ENCODE results near the gene PAK1IP1.
A peak's percentile ranks its signal among the peaks of the same experiment; 100 is the strongest.

Gene PAK1IP1

DNA sequence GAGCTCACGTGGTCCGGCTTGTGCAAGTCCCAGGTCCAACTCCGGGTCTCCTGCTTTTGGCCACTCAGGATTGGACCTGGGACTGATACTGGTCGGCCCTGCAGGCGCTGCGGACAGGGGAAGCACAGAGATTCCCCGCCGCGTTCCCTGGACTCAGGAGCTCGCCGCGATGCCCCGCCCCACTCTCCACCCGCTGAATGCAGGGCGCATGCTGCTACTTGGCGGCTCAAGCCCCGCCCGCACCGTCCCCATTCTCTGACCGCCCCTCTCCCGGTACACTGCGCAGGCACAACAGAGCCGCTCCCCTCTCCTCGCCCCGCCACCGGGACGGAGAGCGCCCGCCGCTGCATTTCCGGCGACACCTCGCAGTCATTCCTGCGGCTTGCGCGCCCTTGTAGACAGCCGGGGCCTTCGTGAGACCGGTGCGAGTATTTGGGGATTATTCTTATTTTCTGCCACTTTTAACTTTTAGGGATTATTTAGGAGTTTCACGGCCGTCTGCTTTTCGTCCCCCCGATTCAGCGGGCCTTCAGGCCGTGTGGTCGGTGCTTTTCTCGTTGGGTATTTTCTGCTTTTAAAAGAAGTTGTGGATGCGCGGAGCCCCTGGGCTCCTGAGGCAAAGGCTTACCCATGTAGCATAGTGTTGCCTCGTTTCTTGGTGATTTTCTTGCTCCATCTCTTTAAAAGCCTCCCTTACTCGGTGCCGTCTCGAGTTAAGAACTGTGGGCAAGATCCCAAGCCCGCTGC is 28.2 kb downstream of the PAK1IP1 start, which contains the start of gene TMEM14C (continued):
- TF ChIP-seq, protein P1, sequence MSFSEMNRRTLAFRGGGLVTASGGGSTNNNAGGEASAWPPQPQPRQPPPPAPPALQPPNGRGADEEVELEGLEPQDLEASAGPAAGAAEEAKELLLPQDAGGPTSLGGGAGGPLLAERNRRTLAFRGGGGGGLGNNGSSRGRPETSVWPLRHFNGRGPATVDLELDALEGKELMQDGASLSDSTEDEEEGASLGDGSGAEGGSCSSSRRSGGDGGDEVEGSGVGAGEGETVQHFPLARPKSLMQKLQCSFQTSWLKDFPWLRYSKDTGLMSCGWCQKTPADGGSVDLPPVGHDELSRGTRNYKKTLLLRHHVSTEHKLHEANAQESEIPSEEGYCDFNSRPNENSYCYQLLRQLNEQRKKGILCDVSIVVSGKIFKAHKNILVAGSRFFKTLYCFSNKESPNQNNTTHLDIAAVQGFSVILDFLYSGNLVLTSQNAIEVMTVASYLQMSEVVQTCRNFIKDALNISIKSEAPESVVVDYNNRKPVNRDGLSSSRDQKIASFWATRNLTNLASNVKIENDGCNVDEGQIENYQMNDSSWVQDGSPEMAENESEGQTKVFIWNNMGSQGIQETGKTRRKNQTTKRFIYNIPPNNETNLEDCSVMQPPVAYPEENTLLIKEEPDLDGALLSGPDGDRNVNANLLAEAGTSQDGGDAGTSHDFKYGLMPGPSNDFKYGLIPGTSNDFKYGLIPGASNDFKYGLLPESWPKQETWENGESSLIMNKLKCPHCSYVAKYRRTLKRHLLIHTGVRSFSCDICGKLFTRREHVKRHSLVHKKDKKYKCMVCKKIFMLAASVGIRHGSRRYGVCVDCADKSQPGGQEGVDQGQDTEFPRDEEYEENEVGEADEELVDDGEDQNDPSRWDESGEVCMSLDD (tag by site-specific recombination; IDR thresholded peaks at IDR 0.05): 0 out of 2 replicates have a peak, but pooled peaks have one; percentile 55
- TF ChIP-seq GLI4 (tag by site-specific recombination; IDR thresholded peaks at IDR 0.05) (no peak), ZNF433 (tag by site-specific recombination; IDR thresholded peaks at IDR 0.05; ENCODE audit: low read depth) (no peak), ZNF596 (tag by site-specific recombination; IDR thresholded peaks at IDR 0.05) (no peak), ZNF529 (tag by site-specific recombination; IDR thresholded peaks at IDR 0.05; ENCODE audit: insufficient replicate concordance) (no peak), ZNF629 (tag by site-specific recombination; IDR thresholded peaks at IDR 0.05) (peak; percentile 39; the same call in 1 of the 2 replicates), ZNF548 (tag by site-specific recombination; IDR thresholded peaks at IDR 0.05) (no peak), ZNF549 (tag by site-specific recombination; IDR thresholded peaks at IDR 0.05) (no peak), SP3 (tag by site-specific recombination; IDR thresholded peaks at IDR 0.05) (peak; percentile 90), RBAK (tag by site-specific recombination; IDR thresholded peaks at IDR 0.05) (no peak), YY2 (tag by site-specific recombination; IDR thresholded peaks at IDR 0.05) (no peak), ZNF24 (tag by site-specific recombination; IDR thresholded peaks at IDR 0.05) (0 out of 2 replicates have a peak, but pooled peaks have one; percentile 22), ZEB2 (tag by site-specific recombination; IDR thresholded peaks at IDR 0.05) (peak; percentile 73), ZNF214 (tag by site-specific recombination; IDR thresholded peaks at IDR 0.05; ENCODE audit: borderline replicate concordance) (no peak), ZFP69B (tag by site-specific recombination; IDR thresholded peaks at IDR 0.05) (no peak), KLF9 (tag by site-specific recombination; IDR thresholded peaks at IDR 0.05; ENCODE audit: low read depth) (peak; percentile 81), YY1 (tag by site-specific recombination; IDR thresholded peaks at IDR 0.05) (0 out of 2 replicates have a peak, but pooled peaks have one; percentile 6), ZBTB20 (tag by site-specific recombination; IDR thresholded peaks at IDR 0.05) (peak; percentile 94), ZNF664 (tag by site-specific recombination; IDR thresholded peaks at IDR 0.05) (no peak), KLF16 (tag by site-specific recombination; IDR thresholded peaks at IDR 0.05) (no peak), ZNF610 (tag by site-specific recombination; IDR thresholded peaks at IDR 0.05; ENCODE audit: borderline replicate concordance) (peak; percentile 93), ZNF501 (tag by site-specific recombination; IDR thresholded peaks at IDR 0.05) (peak; percentile 73), ZNF600 (tag by site-specific recombination; IDR thresholded peaks at IDR 0.05) (no peak; the same call in 1 of the 2 replicates), KLF8 (tag by site-specific recombination; IDR thresholded peaks at IDR 0.05) (peak; percentile 83; the same call in 1 of the 2 replicates), MZF1 (tag by site-specific recombination; IDR thresholded peaks at IDR 0.05; ENCODE audit: borderline replicate concordance) (no peak), ZNF211 (tag by site-specific recombination; IDR thresholded peaks at IDR 0.05; ENCODE audit: low read depth) (no peak), ZNF654 (tag by site-specific recombination; IDR thresholded peaks at IDR 0.05; ENCODE audit: low read depth) (no peak)
- TF ChIP-seq, protein P2, sequence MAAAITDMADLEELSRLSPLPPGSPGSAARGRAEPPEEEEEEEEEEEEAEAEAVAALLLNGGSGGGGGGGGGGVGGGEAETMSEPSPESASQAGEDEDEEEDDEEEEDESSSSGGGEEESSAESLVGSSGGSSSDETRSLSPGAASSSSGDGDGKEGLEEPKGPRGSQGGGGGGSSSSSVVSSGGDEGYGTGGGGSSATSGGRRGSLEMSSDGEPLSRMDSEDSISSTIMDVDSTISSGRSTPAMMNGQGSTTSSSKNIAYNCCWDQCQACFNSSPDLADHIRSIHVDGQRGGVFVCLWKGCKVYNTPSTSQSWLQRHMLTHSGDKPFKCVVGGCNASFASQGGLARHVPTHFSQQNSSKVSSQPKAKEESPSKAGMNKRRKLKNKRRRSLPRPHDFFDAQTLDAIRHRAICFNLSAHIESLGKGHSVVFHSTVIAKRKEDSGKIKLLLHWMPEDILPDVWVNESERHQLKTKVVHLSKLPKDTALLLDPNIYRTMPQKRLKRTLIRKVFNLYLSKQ (tag by site-specific recombination; IDR thresholded peaks at IDR 0.05; ENCODE audit: borderline replicate concordance): no peak
- TF ChIP-seq, protein P3, sequence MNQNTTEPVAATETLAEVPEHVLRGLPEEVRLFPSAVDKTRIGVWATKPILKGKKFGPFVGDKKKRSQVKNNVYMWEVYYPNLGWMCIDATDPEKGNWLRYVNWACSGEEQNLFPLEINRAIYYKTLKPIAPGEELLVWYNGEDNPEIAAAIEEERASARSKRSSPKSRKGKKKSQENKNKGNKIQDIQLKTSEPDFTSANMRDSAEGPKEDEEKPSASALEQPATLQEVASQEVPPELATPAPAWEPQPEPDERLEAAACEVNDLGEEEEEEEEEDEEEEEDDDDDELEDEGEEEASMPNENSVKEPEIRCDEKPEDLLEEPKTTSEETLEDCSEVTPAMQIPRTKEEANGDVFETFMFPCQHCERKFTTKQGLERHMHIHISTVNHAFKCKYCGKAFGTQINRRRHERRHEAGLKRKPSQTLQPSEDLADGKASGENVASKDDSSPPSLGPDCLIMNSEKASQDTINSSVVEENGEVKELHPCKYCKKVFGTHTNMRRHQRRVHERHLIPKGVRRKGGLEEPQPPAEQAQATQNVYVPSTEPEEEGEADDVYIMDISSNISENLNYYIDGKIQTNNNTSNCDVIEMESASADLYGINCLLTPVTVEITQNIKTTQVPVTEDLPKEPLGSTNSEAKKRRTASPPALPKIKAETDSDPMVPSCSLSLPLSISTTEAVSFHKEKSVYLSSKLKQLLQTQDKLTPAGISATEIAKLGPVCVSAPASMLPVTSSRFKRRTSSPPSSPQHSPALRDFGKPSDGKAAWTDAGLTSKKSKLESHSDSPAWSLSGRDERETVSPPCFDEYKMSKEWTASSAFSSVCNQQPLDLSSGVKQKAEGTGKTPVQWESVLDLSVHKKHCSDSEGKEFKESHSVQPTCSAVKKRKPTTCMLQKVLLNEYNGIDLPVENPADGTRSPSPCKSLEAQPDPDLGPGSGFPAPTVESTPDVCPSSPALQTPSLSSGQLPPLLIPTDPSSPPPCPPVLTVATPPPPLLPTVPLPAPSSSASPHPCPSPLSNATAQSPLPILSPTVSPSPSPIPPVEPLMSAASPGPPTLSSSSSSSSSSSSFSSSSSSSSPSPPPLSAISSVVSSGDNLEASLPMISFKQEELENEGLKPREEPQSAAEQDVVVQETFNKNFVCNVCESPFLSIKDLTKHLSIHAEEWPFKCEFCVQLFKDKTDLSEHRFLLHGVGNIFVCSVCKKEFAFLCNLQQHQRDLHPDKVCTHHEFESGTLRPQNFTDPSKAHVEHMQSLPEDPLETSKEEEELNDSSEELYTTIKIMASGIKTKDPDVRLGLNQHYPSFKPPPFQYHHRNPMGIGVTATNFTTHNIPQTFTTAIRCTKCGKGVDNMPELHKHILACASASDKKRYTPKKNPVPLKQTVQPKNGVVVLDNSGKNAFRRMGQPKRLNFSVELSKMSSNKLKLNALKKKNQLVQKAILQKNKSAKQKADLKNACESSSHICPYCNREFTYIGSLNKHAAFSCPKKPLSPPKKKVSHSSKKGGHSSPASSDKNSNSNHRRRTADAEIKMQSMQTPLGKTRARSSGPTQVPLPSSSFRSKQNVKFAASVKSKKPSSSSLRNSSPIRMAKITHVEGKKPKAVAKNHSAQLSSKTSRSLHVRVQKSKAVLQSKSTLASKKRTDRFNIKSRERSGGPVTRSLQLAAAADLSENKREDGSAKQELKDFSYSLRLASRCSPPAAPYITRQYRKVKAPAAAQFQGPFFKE (tag by site-specific recombination; IDR thresholded peaks at IDR 0.05; ENCODE audit: borderline replicate concordance): no peak
- TF ChIP-seq, protein P4, sequence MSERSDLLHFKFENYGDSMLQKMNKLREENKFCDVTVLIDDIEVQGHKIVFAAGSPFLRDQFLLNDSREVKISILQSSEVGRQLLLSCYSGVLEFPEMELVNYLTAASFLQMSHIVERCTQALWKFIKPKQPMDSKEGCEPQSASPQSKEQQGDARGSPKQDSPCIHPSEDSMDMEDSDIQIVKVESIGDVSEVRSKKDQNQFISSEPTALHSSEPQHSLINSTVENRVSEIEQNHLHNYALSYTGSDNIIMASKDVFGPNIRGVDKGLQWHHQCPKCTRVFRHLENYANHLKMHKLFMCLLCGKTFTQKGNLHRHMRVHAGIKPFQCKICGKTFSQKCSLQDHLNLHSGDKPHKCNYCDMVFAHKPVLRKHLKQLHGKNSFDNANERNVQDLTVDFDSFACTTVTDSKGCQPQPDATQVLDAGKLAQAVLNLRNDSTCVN (tag by site-specific recombination; optimal IDR thresholded peaks at IDR 0.05): peak; percentile 97

Data from HEK293 (cell line).